Measurements from ENCODE around the gene SCNM1. TPM values are rescaled to one million over a fixed set of nuclear protein-coding genes. Genes with fewer than 3 reads are reported as not detected.
A peak's percentile ranks its signal among the peaks of the same experiment; 100 is the strongest.

The SCNM1 gene
- total RNA-seq, 1 experiment from 2014 or later, result 34.1 TPM

DNA sequence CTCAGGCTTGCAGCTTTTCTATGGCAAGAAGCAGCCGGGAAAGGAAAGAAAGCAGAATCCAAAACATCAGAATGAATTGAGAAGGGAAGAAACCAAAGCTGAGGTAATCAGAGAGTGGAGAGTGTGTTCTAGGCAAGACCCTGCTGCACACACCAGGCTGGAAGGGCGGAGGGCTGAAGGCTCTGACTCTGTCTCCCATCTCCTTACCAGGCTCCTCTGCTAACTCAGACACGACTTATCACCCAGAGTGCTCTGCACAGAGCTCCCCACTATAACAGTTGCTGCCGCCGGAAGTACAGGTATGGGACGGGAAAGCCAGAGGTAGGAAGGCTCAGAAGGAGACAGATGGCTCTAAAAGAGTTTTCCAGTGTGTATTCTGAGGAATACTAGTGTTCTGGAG lies 1.2 kb downstream of the SCNM1 start:
- Histone ChIP-seq H2AFZ (ENCODE audit: low read depth, low read length, poor library complexity, severe bottlenecking) (no peak overlapping the region), H3K9ac (ENCODE audit: low read length) (peak overlapping the region; percentile 84), H3K4me3 (replicated peaks in 1 of 2; ENCODE audit: low read depth in 1 of 2, low read length in 2 of 2) (peak overlapping the region; percentile 83 to 88), H3K36me3 (ENCODE audit: control insufficient read depth in 1 of 2, insufficient read depth in 2 of 2, low read length in 2 of 2) (peaks cover 2 to 12% of the 10 kb centered on the region in 2 experiments; a peak in 3 of 4 replicates), H4K20me1 (ENCODE audit: insufficient read depth) (no peaks in the 10 kb centered on the region), H3K4me2 (ENCODE audit: low read length) (peak overlapping the region; percentile 85), H3K9me3 (ENCODE audit: control insufficient read depth in 1 of 2, insufficient read depth in 1 of 2, low read depth in 1 of 2, low read length in 2 of 2) (no peaks in the 10 kb centered on the region), H3K27ac (ENCODE audit: low read depth, low read length) (no peak overlapping the region), H3K79me2 (ENCODE audit: insufficient read depth, low read length) (peaks cover 24% of the 10 kb centered on the region; the same call in 1 of the 2 replicates), H3K4me1 (ENCODE audit: control insufficient read depth in 1 of 2, insufficient read depth in 2 of 2, low read length in 2 of 2) (peaks cover 11 to 19% of the 10 kb centered on the region in 2 experiments), H3K27me3 (ENCODE audit: insufficient read depth, low read length) (no peaks in the 10 kb centered on the region), H3K9me2 (ENCODE audit: insufficient read depth) (no peaks in the 10 kb centered on the region)
- intact Hi-C loops (cut with micrococcal nuclease), result no loop called here
- POLR2A ChIA-PET, result interaction anchor here (0.7 to 1.0 kb wide), 2 partner anchors 19 to 23 kb away, joined by 3 read pairs; partner anchors contain the start of gene VPS72
- BruUV-seq (replicated peaks), result no TSS peak
- RAD21 ChIA-PET (ENCODE audit: low non-redundant PET in 1 of 2, low total read pairs in 2 of 2, uncharacterized antibody in 2 of 2, unreplicated experiment in 2 of 2), result no interaction called here
- no peak for DNase-seq (ENCODE audit: low read depth, low spot score)
- no peak for ATAC-seq
- CTCF ChIA-PET, result interaction anchor here (1.4 kb wide), 1 partner anchor 67 kb away, joined by 5 read pairs; no protein-coding TSS in a partner anchor
- TF ChIP-seq SP1 (IDR thresholded peaks at IDR 0.05; ENCODE audit: low read depth) (no peak), REST (IDR thresholded peaks at IDR 0.05; ENCODE audit: low read depth) (no peak), FOSL1 (IDR thresholded peaks at IDR 0.05; ENCODE audit: low read depth) (no peak), SIN3A (IDR thresholded peaks at IDR 0.05; ENCODE audit: low read depth) (no peak), CBX3 (IDR thresholded peaks at IDR 0.05; ENCODE audit: low read depth) (no peak), RAD21 (IDR thresholded peaks at IDR 0.05; ENCODE audit: low read depth) (no peak), CEBPB (IDR thresholded peaks at IDR 0.05; ENCODE audit: low read depth) (no peak), ZNF274 (IDR thresholded peaks at IDR 0.05; ENCODE audit: low read depth, low read length) (no peak), JUND (IDR thresholded peaks at IDR 0.05) (no peak), ATF3 (IDR thresholded peaks at IDR 0.05) (no peak), ELF1 (IDR thresholded peaks at IDR 0.05; ENCODE audit: borderline replicate concordance, low read depth) (no peak), TCF7L2 (IDR thresholded peaks at IDR 0.05; ENCODE audit: borderline replicate concordance, extremely low read depth, insufficient read depth, insufficient read length) (no peak), EZH2 (IDR thresholded peaks at IDR 0.05) (no peak), ZFX (IDR thresholded peaks at IDR 0.05) (no peak)
- TF ChIP-seq, protein P1, sequence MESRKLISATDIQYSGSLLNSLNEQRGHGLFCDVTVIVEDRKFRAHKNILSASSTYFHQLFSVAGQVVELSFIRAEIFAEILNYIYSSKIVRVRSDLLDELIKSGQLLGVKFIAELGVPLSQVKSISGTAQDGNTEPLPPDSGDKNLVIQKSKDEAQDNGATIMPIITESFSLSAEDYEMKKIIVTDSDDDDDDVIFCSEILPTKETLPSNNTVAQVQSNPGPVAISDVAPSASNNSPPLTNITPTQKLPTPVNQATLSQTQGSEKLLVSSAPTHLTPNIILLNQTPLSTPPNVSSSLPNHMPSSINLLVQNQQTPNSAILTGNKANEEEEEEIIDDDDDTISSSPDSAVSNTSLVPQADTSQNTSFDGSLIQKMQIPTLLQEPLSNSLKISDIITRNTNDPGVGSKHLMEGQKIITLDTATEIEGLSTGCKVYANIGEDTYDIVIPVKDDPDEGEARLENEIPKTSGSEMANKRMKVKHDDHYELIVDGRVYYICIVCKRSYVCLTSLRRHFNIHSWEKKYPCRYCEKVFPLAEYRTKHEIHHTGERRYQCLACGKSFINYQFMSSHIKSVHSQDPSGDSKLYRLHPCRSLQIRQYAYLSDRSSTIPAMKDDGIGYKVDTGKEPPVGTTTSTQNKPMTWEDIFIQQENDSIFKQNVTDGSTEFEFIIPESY (IDR thresholded peaks at IDR 0.05; ENCODE audit: extremely low read depth, insufficient replicate concordance, low read length), result no peak
- TF ChIP-seq, protein P2, sequence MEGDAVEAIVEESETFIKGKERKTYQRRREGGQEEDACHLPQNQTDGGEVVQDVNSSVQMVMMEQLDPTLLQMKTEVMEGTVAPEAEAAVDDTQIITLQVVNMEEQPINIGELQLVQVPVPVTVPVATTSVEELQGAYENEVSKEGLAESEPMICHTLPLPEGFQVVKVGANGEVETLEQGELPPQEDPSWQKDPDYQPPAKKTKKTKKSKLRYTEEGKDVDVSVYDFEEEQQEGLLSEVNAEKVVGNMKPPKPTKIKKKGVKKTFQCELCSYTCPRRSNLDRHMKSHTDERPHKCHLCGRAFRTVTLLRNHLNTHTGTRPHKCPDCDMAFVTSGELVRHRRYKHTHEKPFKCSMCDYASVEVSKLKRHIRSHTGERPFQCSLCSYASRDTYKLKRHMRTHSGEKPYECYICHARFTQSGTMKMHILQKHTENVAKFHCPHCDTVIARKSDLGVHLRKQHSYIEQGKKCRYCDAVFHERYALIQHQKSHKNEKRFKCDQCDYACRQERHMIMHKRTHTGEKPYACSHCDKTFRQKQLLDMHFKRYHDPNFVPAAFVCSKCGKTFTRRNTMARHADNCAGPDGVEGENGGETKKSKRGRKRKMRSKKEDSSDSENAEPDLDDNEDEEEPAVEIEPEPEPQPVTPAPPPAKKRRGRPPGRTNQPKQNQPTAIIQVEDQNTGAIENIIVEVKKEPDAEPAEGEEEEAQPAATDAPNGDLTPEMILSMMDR (IDR thresholded peaks at IDR 0.05 in 2 of 3, conservative IDR thresholded peaks at IDR 0.05 in 1 of 3; ENCODE audit: borderline replicate concordance in 1 of 3, insufficient read depth in 1 of 3, low read depth in 2 of 3, low read length in 2 of 3), result no peak
